ENCODE data around the gene SVBP. TPM values are rescaled to one million over a fixed set of nuclear protein-coding genes. Genes with fewer than 3 reads are reported as not detected.

Gene SVBP
- total RNA-seq, 4 donors from 2014 or later = 19.1 to 39.5 (median 23.1) TPM

GRCh38 chr1:42807056-42807668, 10.0 kb downstream of the SVBP start:
- H3K27ac ChIP-seq (replicated peaks in 1 of 4) = peak overlapping the region in 1 of 4 donors; percentile 44
- H3K4me3 ChIP-seq = no peak overlapping the region
- peaks cover 0 to 34% (median 8%) of the 10 kb centered on the region in 4 donors for H3K36me3 ChIP-seq
- TF ChIP-seq POLR2AphosphoS5 (IDR thresholded peaks at IDR 0.05) (peak in 1 of 2 donors; percentile 46), EP300 (IDR thresholded peaks at IDR 0.05) (no peak)
- H3K9me3 ChIP-seq = no peaks in the 10 kb centered on the region
- no peaks in the 10 kb centered on the region for H3K27me3 ChIP-seq
- H3K4me1 ChIP-seq = no peaks in the 10 kb centered on the region
- intact Hi-C loops (cut with DNase I) = no loop called here
- no peak for DNase-seq (ENCODE audit: extremely low spot score)

GRCh38 chr1:42806593-42806992, 10.6 kb downstream of the SVBP start:
- DNase-seq (ENCODE audit: extremely low spot score) = no peak
- Histone ChIP-seq H3K9me3 (no peaks in the 10 kb centered on the region), H3K4me1 (no peaks in the 10 kb centered on the region), H3K36me3 (peaks cover 0 to 34% (median 8%) of the 10 kb centered on the region in 4 donors), H3K4me3 (no peak overlapping the region), H3K27ac (replicated peaks in 1 of 4) (peak overlapping the region in 1 of 4 donors; percentile 44), H3K27me3 (no peaks in the 10 kb centered on the region)
- TF ChIP-seq CTCF (IDR thresholded peaks at IDR 0.05) (no peak), POLR2AphosphoS5 (IDR thresholded peaks at IDR 0.05) (no peak), EP300 (IDR thresholded peaks at IDR 0.05) (no peak), POLR2A (IDR thresholded peaks at IDR 0.05; ENCODE audit: low read depth) (no peak)
- intact Hi-C loops (cut with DNase I) = no loop called here
- 77% methylated on average over 5 of the region's 5 CpGs for WGBS

GRCh38 chr1:42806171-42806570, 11.0 kb downstream of the SVBP start:
- no peak for DNase-seq (ENCODE audit: extremely low spot score)
- H3K9me3 ChIP-seq = no peaks in the 10 kb centered on the region
- no peak overlapping the region for H3K4me3 ChIP-seq
- no peaks in the 10 kb centered on the region for H3K4me1 ChIP-seq
- no peak overlapping the region for H3K27ac ChIP-seq (replicated peaks in 1 of 4)
- peaks cover 0 to 31% (median 8%) of the 10 kb centered on the region in 4 donors for H3K36me3 ChIP-seq
- TF ChIP-seq POLR2A (IDR thresholded peaks at IDR 0.05; ENCODE audit: low read depth) = no peak
- no peak for TF ChIP-seq CTCF (IDR thresholded peaks at IDR 0.05)
- TF ChIP-seq POLR2AphosphoS5 (IDR thresholded peaks at IDR 0.05) = no peak
- TF ChIP-seq EP300 (IDR thresholded peaks at IDR 0.05) = no peak
- intact Hi-C loops (cut with DNase I) = no loop called here
- H3K27me3 ChIP-seq = no peaks in the 10 kb centered on the region

- no peaks in the 10 kb centered on the region for H3K4me1 ChIP-seq
- no peak overlapping the region for H3K4me3 ChIP-seq
- WGBS = 72% methylated on average over 8 of the region's 8 CpGs
- no peak for DNase-seq (ENCODE audit: extremely low spot score)
- H3K9me3 ChIP-seq = no peaks in the 10 kb centered on the region
- peaks cover 0 to 17% (median 5%) of the 10 kb centered on the region in 4 donors for H3K36me3 ChIP-seq
- TF ChIP-seq EP300 (IDR thresholded peaks at IDR 0.05) (no peak), CTCF (IDR thresholded peaks at IDR 0.05) (no peak), POLR2AphosphoS5 (IDR thresholded peaks at IDR 0.05) (no peak)
- intact Hi-C loops (cut with DNase I) = no loop called here
- H3K27ac ChIP-seq (replicated peaks in 1 of 4) = peak overlapping the region in 1 of 4 donors; percentile 58
- H3K27me3 ChIP-seq = no peaks in the 10 kb centered on the region
These were observed 15.2 kb downstream of the SVBP start for GRCh38 chr1:42801832-42802473.

GRCh38 chr1:42797979-42798378, 19.2 kb downstream of the SVBP start:
- 92% methylated on average over 5 of the region's 5 CpGs for WGBS
- intact Hi-C loops (cut with DNase I) = no loop called here
- no peak overlapping the region for H3K27ac ChIP-seq (replicated peaks in 1 of 4)
- peaks cover 0 to 4% (median 0%) of the 10 kb centered on the region in 4 donors for H3K4me1 ChIP-seq
- H3K36me3 ChIP-seq = no peaks in the 10 kb centered on the region
- no peaks in the 10 kb centered on the region for H3K9me3 ChIP-seq
- H3K27me3 ChIP-seq = no peaks in the 10 kb centered on the region
- H3K4me3 ChIP-seq = no peak overlapping the region
- DNase-seq (ENCODE audit: extremely low spot score) = no peak
- no peak for TF ChIP-seq CTCF (IDR thresholded peaks at IDR 0.05)
- no peak for TF ChIP-seq POLR2A (IDR thresholded peaks at IDR 0.05; ENCODE audit: low read depth)
- TF ChIP-seq POLR2AphosphoS5 (IDR thresholded peaks at IDR 0.05) = no peak
- TF ChIP-seq EP300 (IDR thresholded peaks at IDR 0.05) = no peak
